PC-3 (cell line): ENCODE results near the gene CIAO3. TPM values are rescaled to one million over a fixed set of nuclear protein-coding genes. Genes with fewer than 3 reads are reported as not detected.

Experiments
- ATAC-seq: fragments of 200-7000 bp; cut with Tn5 transposase; 2 replicates; pipeline ENCODE4 v1.9.1; 2020; ENCODE audit warnings: mild to moderate bottlenecking, moderate library complexity
- BruUV-seq: library from RNA; stranded (reverse); fragments of 400-500 nt; replicated peaks from 2 replicates; lab custom pipeline; 2021; lab: Mats Ljungman, UMichigan
- CTCF ChIA-PET: fragments of 300-600 bp; sonication (Branson Sonifier 250); formaldehyde crosslinking; loops from one replicate; lab custom pipeline; 2022; ENCODE audit warnings: antibody characterized with exemption; lab: Charles Lee
- POLR2A ChIA-PET: fragments of 300-600 bp; sonication (Branson Sonifier 250); formaldehyde crosslinking; loops from one replicate; lab custom pipeline; 2022; ENCODE audit warnings: antibody characterized with exemption; ENCODE audit not compliant: unreplicated experiment; lab: Charles Lee
- DNase-seq: peaks from one replicate; pipeline ENCODE4 v3.0.0-alpha.2; 2015
- H2AFZ ChIP-seq: fragments of 300-600 bp; sonication (generic); 2 replicates; pipeline ENCODE4 v1.6.0; 2016; ENCODE audit warnings: antibody characterized with exemption, low read length
- H3F3A ChIP-seq: fragments of 300-600 bp; sonication (generic); one replicate; pipeline ENCODE4 v1.6.0; 2017; ENCODE audit warnings: antibody characterized with exemption, low read length, control low read depth, mild to moderate bottlenecking; ENCODE audit not compliant: unreplicated experiment
- H3K27ac ChIP-seq: fragments of 300-600 bp; sonication (generic); 2 replicates; pipeline ENCODE4 v1.5.1; 2016; ENCODE audit warnings: mild to moderate bottlenecking, low read length
- H3K27me3 ChIP-seq: fragments of 300-600 bp; sonication (generic); 2 replicates; pipeline ENCODE4 v1.6.1; 2016; ENCODE audit warnings: low read length, mixed read lengths
- H3K36me3 ChIP-seq: fragments of 300-600 bp; sonication (generic); 2 replicates; pipeline ENCODE4 v1.6.1; 2016; ENCODE audit warnings: low read depth, mixed run types, low read length, mixed read lengths
- H3K4me1 ChIP-seq: fragments of 300-600 bp; sonication (generic); 2 replicates; pipeline ENCODE4 v1.5.1; 2016; ENCODE audit warnings: low read length; ENCODE audit not compliant: insufficient read depth
- H3K4me2 ChIP-seq: fragments of 300-600 bp; sonication (generic); 2 replicates; pipeline ENCODE4 v1.6.0; 2016; ENCODE audit warnings: low read length
- H3K4me3 ChIP-seq: fragments of 300-600 bp; sonication (generic); 2 replicates; pipeline ENCODE4 v1.5.1; 2016; ENCODE audit warnings: mild to moderate bottlenecking, low read length, mixed read lengths
- H3K79me2 ChIP-seq: fragments of 300-600 bp; sonication (generic); 2 replicates; pipeline ENCODE4 v1.6.1; 2017; ENCODE audit warnings: low read length, mixed read lengths
- H3K9ac ChIP-seq: fragments of 300-600 bp; sonication (generic); 2 replicates; pipeline ENCODE4 v1.6.0; 2016; ENCODE audit warnings: mild to moderate bottlenecking, low read length
- H3K9me2 ChIP-seq: fragments of 300-600 bp; sonication (generic); replicated peaks from 2 replicates; pipeline ENCODE4 v1.6.1; 2016; ENCODE audit warnings: mixed run types, low read length, mixed read lengths
- H3K9me3 ChIP-seq: fragments of 300-600 bp; sonication (generic); 2 replicates; pipeline ENCODE4 v1.6.1; 2016; ENCODE audit warnings: low read length, mixed read lengths
- H4K20me1 ChIP-seq: fragments of 300-600 bp; sonication (generic); 2 replicates; pipeline ENCODE4 v1.6.1; 2016; ENCODE audit warnings: low read length, mixed read lengths
- EZH2 ChIP-seq: fragments of 300-600 bp; sonication (generic); IDR thresholded peaks from one replicate; pipeline ENCODE4 v1.6.1; 2017; ENCODE audit warnings: antibody characterized with exemption, mild to moderate bottlenecking, low read length; ENCODE audit not compliant: unreplicated experiment
- EZH2phosphoT487 ChIP-seq: fragments of 300-600 bp; sonication (generic); IDR thresholded peaks from 2 replicates; pipeline ENCODE4 v1.6.1; 2018; ENCODE audit warnings: mild to moderate bottlenecking, antibody characterized with exemption, low read length, borderline replicate concordance
- intact Hi-C: fragments of 100-400 bp; cut with micrococcal nuclease; formaldehyde crosslinking; loops from 2 replicates; pipeline ENCODE4 v1.9.0; 2023
- total RNA-seq: library from RNA; depleted of rRNA; stranded (reverse); fragments of >200 nt; gene quantifications from 2 replicates; pipeline ENCODE4 v1.2.3, GENCODE V29; 2014
- TF ChIP-seq, protein P1 (sequence below): fragments of 300-600 bp; sonication (generic); conservative IDR thresholded peaks from 2 replicates; pipeline ENCODE4 v1.5.1; 2017; ENCODE audit warnings: antibody characterized with exemption, low read depth, mild to moderate bottlenecking, low read length

Gene CIAO3
- total RNA-seq, 1 experiment from 2014 or later = 46.1 TPM

DNA sequence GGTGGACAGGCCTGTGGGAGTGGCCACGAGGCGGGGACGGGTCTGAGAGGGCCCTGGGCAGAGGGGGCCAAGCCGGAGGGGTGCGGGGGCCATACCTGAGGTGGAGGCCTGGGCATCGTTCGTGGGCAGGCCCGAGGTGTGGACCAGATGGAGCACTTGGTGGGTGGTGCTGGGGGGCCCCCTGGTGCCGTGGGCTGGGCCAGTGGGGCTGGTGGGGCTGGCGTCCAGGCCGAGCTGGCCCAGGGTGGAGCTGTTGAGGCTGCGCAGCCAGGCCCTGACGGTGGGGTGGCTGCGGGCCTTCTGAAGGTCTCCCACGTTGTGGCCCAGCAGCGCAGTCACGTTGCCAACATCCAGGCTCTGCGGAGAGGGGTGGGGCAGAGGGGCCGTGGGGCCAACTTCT lies 29.1 kb upstream of the CIAO3 start:
- Histone ChIP-seq H3K9me2 (no peaks in the 10 kb centered on the region), H3K27ac (no peak overlapping the region), H3K9me3 (no peaks in the 10 kb centered on the region), H3K4me3 (no peak overlapping the region), H3K4me2 (no peak overlapping the region), H3K9ac (no peak overlapping the region), H3K27me3 (no peaks in the 10 kb centered on the region), H3K36me3 (no peaks in the 10 kb centered on the region), H4K20me1 (no peaks in the 10 kb centered on the region), H3K79me2 (no peaks in the 10 kb centered on the region), H2AFZ (no peak overlapping the region), H3F3A (no peaks in the 10 kb centered on the region), H3K4me1 (no peaks in the 10 kb centered on the region)
- DNase-seq (no peak), ATAC-seq (no peak)
- ChIA-PET POLR2A (no interaction called here), CTCF (no interaction called here)
- BruUV-seq = no TSS peak
- intact Hi-C loops = no loop called here
- TF ChIP-seq EZH2phosphoT487 (no peak), EZH2 (no peak)
- TF ChIP-seq, protein P1, sequence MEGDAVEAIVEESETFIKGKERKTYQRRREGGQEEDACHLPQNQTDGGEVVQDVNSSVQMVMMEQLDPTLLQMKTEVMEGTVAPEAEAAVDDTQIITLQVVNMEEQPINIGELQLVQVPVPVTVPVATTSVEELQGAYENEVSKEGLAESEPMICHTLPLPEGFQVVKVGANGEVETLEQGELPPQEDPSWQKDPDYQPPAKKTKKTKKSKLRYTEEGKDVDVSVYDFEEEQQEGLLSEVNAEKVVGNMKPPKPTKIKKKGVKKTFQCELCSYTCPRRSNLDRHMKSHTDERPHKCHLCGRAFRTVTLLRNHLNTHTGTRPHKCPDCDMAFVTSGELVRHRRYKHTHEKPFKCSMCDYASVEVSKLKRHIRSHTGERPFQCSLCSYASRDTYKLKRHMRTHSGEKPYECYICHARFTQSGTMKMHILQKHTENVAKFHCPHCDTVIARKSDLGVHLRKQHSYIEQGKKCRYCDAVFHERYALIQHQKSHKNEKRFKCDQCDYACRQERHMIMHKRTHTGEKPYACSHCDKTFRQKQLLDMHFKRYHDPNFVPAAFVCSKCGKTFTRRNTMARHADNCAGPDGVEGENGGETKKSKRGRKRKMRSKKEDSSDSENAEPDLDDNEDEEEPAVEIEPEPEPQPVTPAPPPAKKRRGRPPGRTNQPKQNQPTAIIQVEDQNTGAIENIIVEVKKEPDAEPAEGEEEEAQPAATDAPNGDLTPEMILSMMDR = no peak

DNA sequence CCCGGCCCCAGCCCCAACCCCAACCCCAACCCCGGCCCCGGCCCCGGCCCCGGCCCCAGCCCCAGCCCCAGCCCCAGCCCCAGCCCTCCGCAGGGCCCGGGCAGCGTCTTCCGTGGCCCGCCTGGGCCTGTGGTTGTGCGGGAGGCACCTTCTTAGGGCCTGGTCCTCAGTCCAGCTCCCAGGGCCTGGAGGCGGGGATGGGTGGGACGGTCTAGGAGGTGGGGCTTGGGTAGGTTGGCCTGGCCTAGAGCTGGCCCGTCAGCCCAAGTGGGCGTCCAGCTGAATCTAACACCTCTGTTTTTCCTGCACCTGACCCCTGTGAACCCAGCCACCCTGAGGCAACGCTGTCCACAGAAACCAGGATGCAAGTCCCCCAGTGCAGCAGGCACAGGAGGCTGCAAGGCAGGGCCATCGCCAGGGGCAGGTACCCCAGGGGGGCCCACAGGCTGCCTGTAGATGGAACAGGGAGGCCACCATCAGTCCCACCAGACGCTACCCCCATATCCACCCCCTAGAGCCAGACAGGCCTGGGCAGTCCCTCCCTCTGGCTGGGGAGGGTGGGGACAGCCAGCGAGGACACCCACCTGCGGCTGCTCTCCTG lies 28.5 kb upstream of the CIAO3 start:
- no TSS peak for BruUV-seq
- intact Hi-C loops = no loop called here
- H3K4me2 ChIP-seq = no peak overlapping the region
- no peaks in the 10 kb centered on the region for H3F3A ChIP-seq
- H3K36me3 ChIP-seq = no peaks in the 10 kb centered on the region
- no peaks in the 10 kb centered on the region for H3K9me2 ChIP-seq
- no peak overlapping the region for H3K4me3 ChIP-seq
- H3K4me1 ChIP-seq = no peaks in the 10 kb centered on the region
- no peaks in the 10 kb centered on the region for H3K9me3 ChIP-seq
- no peak overlapping the region for H3K9ac ChIP-seq
- H3K27ac ChIP-seq = no peak overlapping the region
- no peak for TF ChIP-seq EZH2
- TF ChIP-seq, protein P1 = no peak
- no peak for TF ChIP-seq EZH2phosphoT487
- POLR2A ChIA-PET = no interaction called here
- H3K27me3 ChIP-seq = no peaks in the 10 kb centered on the region
- ATAC-seq (no peak), DNase-seq (no peak)
- no peak overlapping the region for H2AFZ ChIP-seq
- CTCF ChIA-PET = no interaction called here
- no peaks in the 10 kb centered on the region for H3K79me2 ChIP-seq
- H4K20me1 ChIP-seq = no peaks in the 10 kb centered on the region

DNA sequence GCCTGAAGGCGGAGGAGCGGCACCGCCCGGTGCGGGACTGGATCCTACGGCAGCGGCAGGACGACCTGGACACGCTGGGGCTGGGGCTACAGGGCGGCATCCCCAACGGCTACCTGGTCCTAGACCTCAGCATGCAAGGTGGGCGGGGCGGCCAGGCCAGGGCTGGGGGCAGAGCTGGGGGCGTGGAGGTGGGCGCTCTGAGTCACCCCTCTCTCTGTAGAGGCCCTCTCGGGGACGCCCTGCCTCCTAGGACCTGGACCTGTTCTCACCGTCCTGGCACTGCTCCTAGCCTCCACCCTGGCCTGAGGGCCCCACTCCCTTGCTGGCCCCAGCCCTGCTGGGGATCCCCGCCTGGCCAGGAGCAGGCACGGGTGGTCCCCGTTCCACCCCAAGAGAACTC lies 27.6 kb upstream of the CIAO3 start:
- no peak overlapping the region for H3K4me2 ChIP-seq
- no peaks in the 10 kb centered on the region for H3K9me2 ChIP-seq
- intact Hi-C loops = no loop called here
- no peaks in the 10 kb centered on the region for H3F3A ChIP-seq
- no peaks in the 10 kb centered on the region for H3K4me1 ChIP-seq
- no peak overlapping the region for H2AFZ ChIP-seq
- H3K27ac ChIP-seq = no peak overlapping the region
- no peaks in the 10 kb centered on the region for H3K27me3 ChIP-seq
- ChIA-PET POLR2A (no interaction called here), CTCF (no interaction called here)
- H3K9ac ChIP-seq = no peak overlapping the region
- no TSS peak for BruUV-seq
- H3K79me2 ChIP-seq = no peaks in the 10 kb centered on the region
- no peaks in the 10 kb centered on the region for H4K20me1 ChIP-seq
- TF ChIP-seq, protein P1 = no peak
- TF ChIP-seq EZH2 (no peak), EZH2phosphoT487 (no peak)
- DNase-seq = no peak
- H3K36me3 ChIP-seq = no peaks in the 10 kb centered on the region
- no peak overlapping the region for H3K4me3 ChIP-seq
- H3K9me3 ChIP-seq = no peaks in the 10 kb centered on the region
- ATAC-seq = no peak
